Measurements from ENCODE around the gene TIMM13.

Gene TIMM13

DNA sequence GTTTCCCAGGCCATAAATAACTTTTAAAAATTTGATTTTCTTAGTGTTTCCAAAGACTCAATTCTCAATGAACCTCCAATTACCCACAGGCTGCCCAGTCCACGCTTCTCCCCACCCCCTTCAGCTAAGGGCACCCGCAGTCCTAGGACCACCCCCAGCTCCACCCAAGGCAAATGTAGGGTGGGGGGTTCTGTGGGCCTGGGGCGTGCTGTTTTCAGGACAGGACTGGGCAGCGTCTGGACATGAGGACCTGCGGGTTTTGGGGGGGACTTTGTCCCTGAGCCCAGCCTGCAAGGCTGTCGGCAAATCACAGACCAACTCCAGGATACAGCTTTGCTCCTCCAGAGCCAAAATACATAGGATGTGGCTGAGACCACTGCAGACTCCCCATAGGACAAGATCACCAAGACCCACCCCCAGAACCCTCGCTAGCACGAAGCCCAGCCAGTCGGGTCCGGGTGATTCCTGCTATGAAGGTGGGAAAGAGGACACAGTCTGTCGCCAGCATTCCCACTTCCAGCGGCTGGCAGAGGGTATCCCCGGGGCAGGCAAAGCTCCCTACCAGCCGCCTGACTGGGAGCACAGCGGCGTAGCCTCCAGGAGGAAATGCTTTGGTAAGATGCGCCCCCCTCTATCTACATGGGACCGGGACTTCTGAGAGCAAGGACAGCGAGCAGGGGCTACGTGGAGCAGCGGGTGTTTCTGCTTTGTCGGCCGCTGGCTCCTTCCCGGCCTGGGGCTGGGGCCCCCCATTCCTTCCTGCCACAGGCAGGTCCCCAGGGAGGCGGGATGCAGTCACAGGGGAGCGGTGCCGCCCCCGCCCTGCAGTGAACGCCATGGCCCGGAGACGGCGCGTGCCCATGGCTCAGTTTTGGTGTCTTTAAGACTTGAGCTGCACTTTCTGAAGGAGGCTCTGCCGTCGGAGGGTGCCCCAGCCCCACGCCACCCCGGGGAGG, 1.6 kb upstream of the TIMM13 start:
- TF ChIP-seq GATA2 (IDR thresholded peaks at IDR 0.05; ENCODE audit: low read depth, low read length), result no peak
- TF ChIP-seq GATA3 (IDR thresholded peaks at IDR 0.05; ENCODE audit: low read depth, low read length), result no peak

- TF ChIP-seq GATA3 (IDR thresholded peaks at IDR 0.05; ENCODE audit: low read depth, low read length) (no peak), GATA2 (IDR thresholded peaks at IDR 0.05; ENCODE audit: low read depth, low read length) (no peak)
Measured at GRCh38 chr19:2428321-2428690, 920 bp upstream of the TIMM13 start.

DNA sequence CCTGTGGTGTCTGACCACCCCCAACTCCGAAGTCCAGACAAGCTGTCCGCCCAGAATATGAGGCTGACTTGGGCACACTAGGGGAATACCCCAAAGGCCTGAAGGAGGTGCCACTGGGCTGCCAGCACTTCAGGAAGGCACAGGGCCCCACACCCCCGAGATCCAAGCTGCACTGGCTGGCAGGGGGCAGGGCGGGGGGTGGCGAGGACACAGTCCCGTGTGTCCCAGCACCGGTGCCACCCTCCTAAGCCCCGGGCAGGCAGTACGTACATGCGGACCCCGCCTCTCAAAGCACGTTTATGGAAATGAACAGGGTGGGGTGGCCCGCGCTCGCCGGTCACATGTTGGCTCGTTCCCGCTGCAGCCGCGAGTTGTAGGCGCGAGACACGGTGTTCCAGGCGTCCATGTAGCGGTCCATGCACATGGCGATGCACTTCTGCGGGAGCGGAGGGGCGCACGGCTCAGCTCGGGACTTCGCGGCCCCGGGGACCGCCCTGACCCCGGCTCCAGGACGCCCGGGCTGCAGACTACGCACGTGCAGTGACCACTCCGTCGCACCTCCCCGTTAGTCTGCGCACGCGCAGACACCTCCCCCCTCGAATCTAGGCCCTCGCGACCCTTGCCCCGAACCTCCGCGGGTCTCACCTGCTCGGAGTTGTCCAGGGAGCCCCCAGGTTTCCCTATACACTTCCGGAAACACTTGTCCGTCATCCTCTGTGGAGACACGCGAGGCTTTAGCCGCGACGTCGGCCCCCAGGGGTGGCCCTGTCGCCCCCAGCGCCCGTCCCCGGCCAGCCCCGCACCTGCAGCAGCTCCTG, 566 bp downstream of the TIMM13 start:
- no peak for TF ChIP-seq GATA2 (IDR thresholded peaks at IDR 0.05; ENCODE audit: low read depth, low read length)
- no peak for TF ChIP-seq GATA3 (IDR thresholded peaks at IDR 0.05; ENCODE audit: low read depth, low read length)

- no peak for TF ChIP-seq GATA2 (IDR thresholded peaks at IDR 0.05; ENCODE audit: low read depth, low read length)
- TF ChIP-seq GATA3 (IDR thresholded peaks at IDR 0.05; ENCODE audit: low read depth, low read length), result no peak
Measured at GRCh38 chr19:2425622-2426581, 1.5 kb downstream of the TIMM13 start.

DNA sequence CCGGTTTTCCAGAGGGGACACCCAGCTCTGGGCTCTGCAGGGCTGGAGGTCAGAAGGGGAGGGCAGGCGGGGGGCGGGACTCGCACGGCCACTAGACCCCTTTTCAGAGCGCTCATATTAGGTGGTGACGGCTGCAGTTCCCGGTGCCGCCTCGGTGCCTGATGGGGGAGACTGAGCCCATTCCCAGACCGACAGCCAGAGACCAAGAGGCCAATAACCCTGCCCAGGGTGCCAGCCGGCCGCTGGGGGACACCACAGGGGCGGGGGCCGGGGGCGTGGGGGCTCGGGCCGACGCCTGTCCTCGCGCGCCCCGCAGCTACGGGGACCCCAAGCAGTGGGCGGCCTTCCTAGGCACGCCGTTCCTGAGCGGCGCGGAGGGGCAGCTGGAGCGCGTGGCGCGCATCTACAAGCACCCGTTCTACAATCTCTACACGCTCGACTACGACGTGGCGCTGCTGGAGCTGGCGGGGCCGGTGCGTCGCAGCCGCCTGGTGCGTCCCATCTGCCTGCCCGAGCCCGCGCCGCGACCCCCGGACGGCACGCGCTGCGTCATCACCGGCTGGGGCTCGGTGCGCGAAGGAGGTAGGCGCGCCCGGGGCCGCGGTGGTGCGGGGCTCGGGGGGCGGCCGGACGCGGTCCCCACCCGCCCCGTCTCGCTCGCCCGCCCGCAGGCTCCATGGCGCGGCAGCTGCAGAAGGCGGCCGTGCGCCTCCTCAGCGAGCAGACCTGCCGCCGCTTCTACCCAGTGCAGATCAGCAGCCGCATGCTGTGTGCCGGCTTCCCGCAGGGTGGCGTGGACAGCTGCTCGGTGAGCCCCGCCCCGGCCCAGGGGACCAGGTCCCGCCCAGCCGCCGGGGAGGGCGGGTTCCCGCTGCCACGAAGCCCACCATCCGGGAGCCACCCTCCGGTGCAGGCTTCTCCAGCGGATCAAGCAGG, 2.4 kb downstream of the TIMM13 start:
- no peak for TF ChIP-seq GATA3 (IDR thresholded peaks at IDR 0.05; ENCODE audit: low read depth, low read length)

- no peak for TF ChIP-seq GATA2 (IDR thresholded peaks at IDR 0.05; ENCODE audit: low read depth, low read length)
- TF ChIP-seq GATA3 (IDR thresholded peaks at IDR 0.05; ENCODE audit: low read depth, low read length), result no peak
Measured at GRCh38 chr19:2423915-2424685, 3.3 kb downstream of the TIMM13 start.

- no peak for TF ChIP-seq GATA2 (IDR thresholded peaks at IDR 0.05; ENCODE audit: low read depth, low read length)
- TF ChIP-seq GATA3 (IDR thresholded peaks at IDR 0.05; ENCODE audit: low read depth, low read length), result no peak
Measured at GRCh38 chr19:2423071-2423914, 4.1 kb downstream of the TIMM13 start.

GRCh38 chr19:2421581-2422306, 5.6 kb downstream of the TIMM13 start:
- no peak for TF ChIP-seq GATA3 (IDR thresholded peaks at IDR 0.05; ENCODE audit: low read depth, low read length)
- TF ChIP-seq GATA2 (IDR thresholded peaks at IDR 0.05; ENCODE audit: low read depth, low read length), result no peak

GRCh38 chr19:2420490-2420889, 6.9 kb downstream of the TIMM13 start:
- TF ChIP-seq GATA2 (IDR thresholded peaks at IDR 0.05; ENCODE audit: low read depth, low read length), result no peak
- TF ChIP-seq GATA3 (IDR thresholded peaks at IDR 0.05; ENCODE audit: low read depth, low read length), result no peak

GRCh38 chr19:2419754-2420153, 7.6 kb downstream of the TIMM13 start:
- TF ChIP-seq GATA3 (IDR thresholded peaks at IDR 0.05; ENCODE audit: low read depth, low read length), result no peak
- TF ChIP-seq GATA2 (IDR thresholded peaks at IDR 0.05; ENCODE audit: low read depth, low read length), result no peak

Data from SH-SY5Y (cell line).